Measurements from ENCODE around the gene PMM2. TPM values are rescaled to one million over a fixed set of nuclear protein-coding genes. Genes with fewer than 3 reads are reported as not detected.

The PMM2 gene
- polyA plus RNA-seq, 1 donor = 17.4 TPM

DNA sequence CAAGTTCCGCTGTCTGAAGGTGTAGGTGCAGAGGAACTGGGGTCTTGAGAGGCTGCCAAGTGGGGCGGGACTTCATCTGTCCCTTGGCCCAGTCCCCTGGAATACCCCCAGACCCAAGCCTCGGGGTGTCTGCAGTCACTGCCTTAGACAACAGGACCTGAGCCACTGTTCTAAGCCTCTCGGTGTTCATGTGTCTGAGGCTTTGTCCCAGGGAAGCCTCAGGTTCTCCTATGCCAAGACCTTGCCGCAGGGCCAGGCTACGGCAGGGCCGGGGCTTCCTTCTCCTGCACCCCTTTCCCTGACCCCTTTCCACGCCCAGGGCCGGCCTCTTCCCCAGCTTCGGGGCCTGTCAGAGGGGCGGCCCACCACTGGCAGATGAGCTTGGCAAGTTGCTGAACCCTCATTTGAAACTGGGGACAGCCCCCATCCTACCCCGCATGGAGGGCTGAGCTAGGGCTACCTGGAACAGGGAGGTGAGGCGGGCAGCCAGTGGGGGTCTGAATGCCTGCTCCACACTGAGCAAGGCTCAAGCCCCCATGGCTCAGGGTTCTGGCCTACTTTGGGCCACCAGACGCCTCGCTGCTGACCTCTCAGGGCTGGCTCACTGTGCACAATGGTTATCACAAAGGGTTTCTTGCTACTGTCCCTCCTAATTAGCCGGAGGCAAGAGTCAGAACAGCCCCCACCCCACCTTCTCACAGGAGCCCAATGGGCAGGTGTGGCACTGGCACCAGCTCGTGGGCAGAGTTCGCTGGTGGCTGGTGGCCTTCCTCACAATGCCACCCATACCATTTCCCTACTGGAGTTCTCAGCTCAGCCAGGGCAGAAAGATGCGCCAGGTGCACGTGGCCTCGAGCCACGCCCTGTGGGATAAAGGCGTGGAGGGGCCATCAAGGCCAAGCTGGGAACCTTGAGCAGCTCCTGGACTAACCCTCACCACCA lies 91.6 kb downstream of the PMM2 start:
- DNase-seq = no peak

GRCh38 chr16:8889893-8890548 lies 92.4 kb downstream of the PMM2 start:
- DNase-seq = no peak

DNA sequence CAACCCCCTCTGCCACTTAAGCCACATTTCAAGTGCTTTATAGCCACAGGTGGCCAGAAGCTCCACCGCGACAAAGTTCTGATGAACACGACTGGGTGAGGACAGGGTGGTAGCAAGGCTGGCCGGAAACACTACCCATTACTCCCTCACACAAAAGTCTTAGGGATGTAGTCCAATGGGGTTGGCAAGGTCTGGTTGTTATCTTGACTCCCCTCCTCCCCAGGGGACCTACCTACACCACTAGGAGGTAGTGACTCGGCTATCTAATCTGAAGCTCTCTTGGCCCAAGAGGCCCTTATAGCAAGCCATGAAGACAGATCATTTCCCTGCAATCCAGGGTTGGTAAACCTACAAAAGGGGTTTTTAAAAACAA lies 92.9 kb downstream of the PMM2 start:
- DNase-seq = no peak

GRCh38 chr16:8892101-8892575 lies 94.5 kb downstream of the PMM2 start:
- DNase-seq = no peak

GRCh38 chr16:8893426-8893825 lies 95.8 kb downstream of the PMM2 start:
- DNase-seq = no peak

GRCh38 chr16:8893976-8894690 lies 96.5 kb downstream of the PMM2 start:
- DNase-seq = no peak

- DNase-seq = no peak
These were observed 97.2 kb downstream of the PMM2 start for GRCh38 chr16:8894736-8895334.

DNA sequence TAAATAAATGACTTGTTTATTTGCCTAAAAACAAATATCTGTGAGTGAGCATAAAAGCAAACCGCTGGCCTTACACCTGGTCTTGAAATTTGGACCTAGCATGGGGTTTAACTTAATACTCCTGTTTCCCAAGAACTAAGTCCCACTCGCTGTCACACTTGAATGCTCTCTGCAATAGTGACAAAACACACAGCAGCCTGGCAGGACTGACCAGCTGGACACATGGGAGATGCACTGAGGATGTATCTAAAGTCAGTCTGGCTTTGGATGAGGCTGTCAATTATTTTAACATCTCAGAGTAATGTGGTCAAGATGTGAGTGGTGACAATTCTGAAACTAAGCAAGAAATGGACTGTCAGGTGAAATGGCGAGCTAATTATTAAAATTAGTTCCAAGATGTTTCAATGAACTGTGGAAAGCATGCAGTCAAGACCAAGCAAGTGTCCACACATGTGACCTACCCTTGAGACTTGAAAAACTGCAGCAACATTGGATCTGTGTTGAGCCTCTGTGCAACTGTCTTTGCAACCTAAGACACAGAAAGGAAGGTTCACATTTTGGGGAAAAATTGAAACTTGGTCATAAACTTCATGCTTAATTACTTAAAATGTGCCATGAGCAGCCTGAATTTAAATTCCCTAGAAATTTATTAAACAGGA lies 101.2 kb downstream of the PMM2 start:
- DNase-seq = no peak

Other genes starting within 250 kb of the PMM2 start
- gene TMEM114, start 207.3 kb upstream of the PMM2 start, polyA plus RNA-seq (ENCODE audit: insufficient read length) = not detected
- gene METTL22, start 176.1 kb upstream of the PMM2 start, polyA plus RNA-seq (ENCODE audit: insufficient read length) = 25.6 TPM
- 17.1 TPM for gene ABAT, start 123.2 kb upstream of the PMM2 start, polyA plus RNA-seq (ENCODE audit: insufficient read length)
- gene TMEM186, start 200 bp upstream of the PMM2 start, polyA plus RNA-seq (ENCODE audit: insufficient read length) = 11.4 TPM
- 141 TPM for gene CARHSP1, start 71.2 kb downstream of the PMM2 start, polyA plus RNA-seq (ENCODE audit: insufficient read length)
- gene LITAFD, start 84.5 kb downstream of the PMM2 start, polyA plus RNA-seq (ENCODE audit: insufficient read length) = not detected
- 69.8 TPM for gene USP7, start 166.1 kb downstream of the PMM2 start, polyA plus RNA-seq (ENCODE audit: insufficient read length)